AG04449 (cell line): Measurements from ENCODE around the gene RPLP2.

Experiments
- CTCF ChIA-PET: fragments of 350-600 bp; formaldehyde crosslinking; extraction: SDS; loops from one replicate; lab custom pipeline; 2021; ENCODE audit warnings: antibody characterized with exemption; lab: Yijun Ruan, JAX
- POLR2A ChIA-PET: fragments of 400-600, 350-600 bp; formaldehyde crosslinking; extraction: SDS; loops from one replicate; lab custom pipeline; 2020; ENCODE audit warnings: antibody characterized with exemption, inconsistent platforms; lab: Yijun Ruan, JAX
- DNase-seq: peaks from one replicate; pipeline ENCODE4 v3.0.0-alpha.2; 2010; ENCODE audit warnings: low read depth, low spot score
- H3K4me3 ChIP-seq: 2 replicates; pipeline ENCODE4 v1.5.1; 2011; ENCODE audit warnings: low read depth, mild to moderate bottlenecking, control low read depth, low read length
- CTCF ChIP-seq: IDR thresholded peaks from one replicate; pipeline ENCODE4 v1.5.1; 2011; ENCODE audit warnings: mild to moderate bottlenecking, moderate library complexity, low read length, control low read depth, inconsistent platforms; ENCODE audit not compliant: insufficient read depth; ENCODE audit errors: missing control alignments

RPLP2 gene

GRCh38 chr11:788953-789940 lies 20.5 kb upstream of the RPLP2 start:
- DNase-seq = no peak
- ChIA-PET POLR2A (interaction anchor here (0.9 kb wide), 1 partner anchor 32 kb away, joined by 4 read pairs; no protein-coding TSS in a partner anchor), CTCF (no interaction called here)
- TF ChIP-seq CTCF = no peak
- H3K4me3 ChIP-seq = peak overlapping the region; percentile 51

GRCh38 chr11:789943-790342 lies 19.8 kb upstream of the RPLP2 start, which contains the start of gene CEND1:
TSS of gene CEND1 (minus strand) at chr11:790090. CDS start at chr11:788576, 1,514 bp downstream.
- ChIA-PET CTCF (no interaction called here), POLR2A (interaction anchor here (0.5 to 0.9 kb wide), 3 partner anchors 13 to 33 kb away, joined by 3 to 4 read pairs (median 4); no protein-coding TSS in a partner anchor)
- peak within 1 kb of the TSS; percentile 51 for H3K4me3 ChIP-seq
- TF ChIP-seq CTCF = no peak
- DNase-seq = no peak

DNA sequence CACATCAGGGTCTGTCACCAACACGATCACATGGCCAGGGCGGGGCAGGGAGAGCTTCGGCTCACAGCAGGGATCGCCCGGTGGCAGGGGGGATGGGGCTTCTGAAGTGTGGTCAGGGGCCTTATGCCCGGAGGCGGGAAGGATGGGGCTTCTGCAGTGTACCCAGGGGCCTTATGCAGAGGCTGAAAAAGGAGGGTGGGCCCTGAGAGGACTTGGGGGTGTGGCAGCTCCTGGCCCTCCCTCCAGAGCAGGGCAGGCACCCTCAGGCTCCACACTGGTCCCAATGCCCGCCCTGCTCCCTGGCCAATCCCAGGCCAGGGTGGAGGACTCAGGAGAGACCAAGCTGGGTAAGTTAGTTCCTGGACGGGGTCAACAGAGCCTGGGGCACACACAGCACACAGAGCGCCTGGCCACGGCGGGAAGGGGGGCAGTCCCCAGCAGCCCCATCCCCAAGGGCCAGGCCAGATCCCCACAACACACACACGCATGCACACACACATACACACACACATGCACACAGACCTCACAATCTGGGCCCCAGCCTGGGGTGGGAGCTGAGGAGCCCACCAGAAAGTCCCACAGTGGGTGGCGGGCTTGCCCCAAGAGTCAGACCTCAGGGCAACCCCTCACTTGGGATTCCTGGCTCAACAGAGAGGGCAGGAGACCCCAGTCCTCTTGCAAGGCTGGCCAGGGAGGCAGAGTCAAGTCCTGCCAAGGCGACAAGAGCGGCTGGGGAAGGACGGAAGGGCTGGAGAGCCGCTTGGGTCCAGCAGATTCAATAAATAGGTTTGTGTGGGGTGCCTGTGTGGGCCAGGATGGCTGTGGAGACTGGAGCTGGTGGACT lies 18.8 kb upstream of the RPLP2 start:
- no peak overlapping the region for H3K4me3 ChIP-seq
- DNase-seq = no peak
- ChIA-PET CTCF (no interaction called here), POLR2A (interaction anchor here (0.7 to 0.8 kb wide), 2 partner anchors 27 to 56 kb away, joined by 3 read pairs; no protein-coding TSS in a partner anchor)
- TF ChIP-seq CTCF = no peak

- CTCF ChIA-PET = interaction anchor here (2.4 kb wide), 1 partner anchor 7 kb away, joined by 13 read pairs; no protein-coding TSS in a partner anchor
- POLR2A ChIA-PET = no interaction called here
- H3K4me3 ChIP-seq = no peak overlapping the region
- TF ChIP-seq CTCF = no peak
- no peak for DNase-seq
These were observed 17.9 kb upstream of the RPLP2 start for GRCh38 chr11:791658-792534.

- no peak for TF ChIP-seq CTCF
- ChIA-PET POLR2A (no interaction called here), CTCF (interaction anchor here (2.4 kb wide), 1 partner anchor 8 kb away, joined by 13 read pairs; no protein-coding TSS in a partner anchor)
- DNase-seq = no peak
- no peak overlapping the region for H3K4me3 ChIP-seq
These were observed 17.3 kb upstream of the RPLP2 start for GRCh38 chr11:792535-792821.
